ENCODE data around the gene RSKR.

- TF ChIP-seq EP300 (IDR thresholded peaks at IDR 0.05) (no peak), CTCF (IDR thresholded peaks at IDR 0.05) (no peak), JUN (IDR thresholded peaks at IDR 0.05) (no peak), POLR2A (IDR thresholded peaks at IDR 0.05; ENCODE audit: low read length) (no peak), NPAS2 (CRISPR knock-in tag; IDR thresholded peaks at IDR 0.05; ENCODE audit: borderline replicate concordance) (no peak), JUNB (IDR thresholded peaks at IDR 0.05) (no peak), HOXA7 (CRISPR knock-in tag; IDR thresholded peaks at IDR 0.05) (no peak), EHF (CRISPR knock-in tag; IDR thresholded peaks at IDR 0.05) (no peak), MAX (IDR thresholded peaks at IDR 0.05) (no peak)
- TF ChIP-seq, protein P1, sequence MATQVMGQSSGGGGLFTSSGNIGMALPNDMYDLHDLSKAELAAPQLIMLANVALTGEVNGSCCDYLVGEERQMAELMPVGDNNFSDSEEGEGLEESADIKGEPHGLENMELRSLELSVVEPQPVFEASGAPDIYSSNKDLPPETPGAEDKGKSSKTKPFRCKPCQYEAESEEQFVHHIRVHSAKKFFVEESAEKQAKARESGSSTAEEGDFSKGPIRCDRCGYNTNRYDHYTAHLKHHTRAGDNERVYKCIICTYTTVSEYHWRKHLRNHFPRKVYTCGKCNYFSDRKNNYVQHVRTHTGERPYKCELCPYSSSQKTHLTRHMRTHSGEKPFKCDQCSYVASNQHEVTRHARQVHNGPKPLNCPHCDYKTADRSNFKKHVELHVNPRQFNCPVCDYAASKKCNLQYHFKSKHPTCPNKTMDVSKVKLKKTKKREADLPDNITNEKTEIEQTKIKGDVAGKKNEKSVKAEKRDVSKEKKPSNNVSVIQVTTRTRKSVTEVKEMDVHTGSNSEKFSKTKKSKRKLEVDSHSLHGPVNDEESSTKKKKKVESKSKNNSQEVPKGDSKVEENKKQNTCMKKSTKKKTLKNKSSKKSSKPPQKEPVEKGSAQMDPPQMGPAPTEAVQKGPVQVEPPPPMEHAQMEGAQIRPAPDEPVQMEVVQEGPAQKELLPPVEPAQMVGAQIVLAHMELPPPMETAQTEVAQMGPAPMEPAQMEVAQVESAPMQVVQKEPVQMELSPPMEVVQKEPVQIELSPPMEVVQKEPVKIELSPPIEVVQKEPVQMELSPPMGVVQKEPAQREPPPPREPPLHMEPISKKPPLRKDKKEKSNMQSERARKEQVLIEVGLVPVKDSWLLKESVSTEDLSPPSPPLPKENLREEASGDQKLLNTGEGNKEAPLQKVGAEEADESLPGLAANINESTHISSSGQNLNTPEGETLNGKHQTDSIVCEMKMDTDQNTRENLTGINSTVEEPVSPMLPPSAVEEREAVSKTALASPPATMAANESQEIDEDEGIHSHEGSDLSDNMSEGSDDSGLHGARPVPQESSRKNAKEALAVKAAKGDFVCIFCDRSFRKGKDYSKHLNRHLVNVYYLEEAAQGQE (IDR thresholded peaks at IDR 0.05), result no peak
Measured at GRCh38 chr17:28582513-28582912, 31.5 kb downstream of the RSKR start.

All from A549 (cell line).